ENCODE measurements around the gene BAIAP2.

Gene BAIAP2

GRCh38 chr17:81129289-81129688, 94.3 kb downstream of the BAIAP2 start:
- TF ChIP-seq Cebpa-rat (IDR thresholded peaks at IDR 0.05), result no peak
- peak overlapping the region in 6 of 11 experiments; percentile 27 to 70 (median 62); a peak in 8 of 22 replicates for H3K4me2 ChIP-seq
- H3K36me3 ChIP-seq, result no peaks in the 10 kb centered on the region
- no peak overlapping the region for H3K4me3 ChIP-seq
- H3K9ac ChIP-seq, result peak overlapping the region in 3 of 11 experiments; percentile 20 to 64 (median 39); a peak in 4 of 22 replicates
- H3K27me3 ChIP-seq, result no peaks in the 10 kb centered on the region
- peaks cover 0 to 60% (median 27%) of the 10 kb centered on the region in 10 experiments; a peak in 14 of 20 replicates for H3K4me1 ChIP-seq
- peaks cover 0 to 63% (median 0%) of the 10 kb centered on the region in 11 experiments; a peak in 7 of 22 replicates for H4K20me1 ChIP-seq
- H3K27ac ChIP-seq, result no peak overlapping the region
- no peaks in the 10 kb centered on the region for H3K9me3 ChIP-seq (replicated peaks in 1 of 11)

GRCh38 chr17:81129711-81130367, 94.9 kb downstream of the BAIAP2 start:
- H3K27me3 ChIP-seq, result 0 out of 22 replicates have a peak, but pooled peaks cover 0 to 1% (median 0%) of the 10 kb centered on the region in 11 experiments
- H3K9ac ChIP-seq, result peak overlapping the region in 5 of 11 experiments; percentile 8 to 64 (median 28); a peak in 6 of 22 replicates
- H3K4me3 ChIP-seq, result no peak overlapping the region
- peak overlapping the region in 8 of 11 experiments; percentile 27 to 70 (median 58); a peak in 14 of 22 replicates for H3K4me2 ChIP-seq
- H3K4me1 ChIP-seq, result peaks cover 0 to 65% (median 33%) of the 10 kb centered on the region in 10 experiments; a peak in 14 of 20 replicates
- no peak for TF ChIP-seq Cebpa-rat (IDR thresholded peaks at IDR 0.05)
- peaks cover 0 to 69% (median 4%) of the 10 kb centered on the region in 11 experiments; a peak in 11 of 22 replicates for H4K20me1 ChIP-seq
- no peaks in the 10 kb centered on the region for H3K9me3 ChIP-seq (replicated peaks in 1 of 11)
- H3K36me3 ChIP-seq, result no peaks in the 10 kb centered on the region
- no peak overlapping the region for H3K27ac ChIP-seq

GRCh38 chr17:81130385-81131361, 95.7 kb downstream of the BAIAP2 start:
- H3K9ac ChIP-seq, result peak overlapping the region in 4 of 11 experiments; percentile 20 to 64 (median 34); a peak in 2 of 22 replicates
- peaks cover 4 to 74% (median 41%) of the 10 kb centered on the region in 10 experiments; a peak in 19 of 20 replicates for H3K4me1 ChIP-seq
- TF ChIP-seq Cebpa-rat (IDR thresholded peaks at IDR 0.05), result no peak
- no peaks in the 10 kb centered on the region for H3K9me3 ChIP-seq (replicated peaks in 1 of 11)
- H4K20me1 ChIP-seq, result peaks cover 0 to 77% (median 12%) of the 10 kb centered on the region in 11 experiments; a peak in 11 of 22 replicates
- H3K27me3 ChIP-seq, result peaks cover 0 to 8% (median 0%) of the 10 kb centered on the region in 11 experiments; a peak in 3 of 22 replicates
- no peaks in the 10 kb centered on the region for H3K36me3 ChIP-seq
- H3K4me3 ChIP-seq, result no peak overlapping the region
- H3K27ac ChIP-seq, result no peak overlapping the region
- H3K4me2 ChIP-seq, result peak overlapping the region in 8 of 11 experiments; percentile 27 to 70 (median 58); a peak in 13 of 22 replicates

- H3K9me3 ChIP-seq (replicated peaks in 1 of 11), result no peaks in the 10 kb centered on the region
- H3K4me3 ChIP-seq, result no peak overlapping the region
- no peak overlapping the region for H3K9ac ChIP-seq
- peaks cover 0 to 78% (median 15%) of the 10 kb centered on the region in 11 experiments; a peak in 11 of 22 replicates for H4K20me1 ChIP-seq
- no peaks in the 10 kb centered on the region for H3K36me3 ChIP-seq
- peaks cover 0 to 8% (median 0%) of the 10 kb centered on the region in 11 experiments; a peak in 3 of 22 replicates for H3K27me3 ChIP-seq
- H3K4me2 ChIP-seq, result no peak overlapping the region; a peak in 1 of 22 replicates
- no peak for TF ChIP-seq Cebpa-rat (IDR thresholded peaks at IDR 0.05)
- peaks cover 12 to 79% (median 48%) of the 10 kb centered on the region in 10 experiments for H3K4me1 ChIP-seq
- no peak overlapping the region for H3K27ac ChIP-seq
Measured at GRCh38 chr17:81131486-81132196, 96.7 kb downstream of the BAIAP2 start.

- Histone ChIP-seq H3K4me2 (no peak overlapping the region; a peak in 1 of 22 replicates), H3K4me1 (peaks cover 12 to 77% (median 46%) of the 10 kb centered on the region in 10 experiments), H3K27me3 (peaks cover 0 to 8% (median 0%) of the 10 kb centered on the region in 11 experiments; a peak in 3 of 22 replicates), H3K9ac (no peak overlapping the region), H4K20me1 (peaks cover 0 to 78% (median 15%) of the 10 kb centered on the region in 11 experiments; a peak in 11 of 22 replicates), H3K36me3 (no peaks in the 10 kb centered on the region), H3K27ac (no peak overlapping the region), H3K4me3 (no peak overlapping the region), H3K9me3 (replicated peaks in 1 of 11) (no peaks in the 10 kb centered on the region)
- TF ChIP-seq Cebpa-rat (IDR thresholded peaks at IDR 0.05), result no peak
Measured at GRCh38 chr17:81132197-81132540, 97.2 kb downstream of the BAIAP2 start.

GRCh38 chr17:81132770-81133723, 98.1 kb downstream of the BAIAP2 start:
- H3K9ac ChIP-seq, result no peak overlapping the region
- H3K4me3 ChIP-seq, result no peak overlapping the region
- H3K4me2 ChIP-seq, result peak overlapping the region in 5 of 11 experiments; percentile 72 to 83 (median 80); a peak in 7 of 22 replicates
- H3K27ac ChIP-seq, result no peak overlapping the region
- H3K36me3 ChIP-seq, result no peaks in the 10 kb centered on the region
- TF ChIP-seq Cebpa-rat (IDR thresholded peaks at IDR 0.05), result no peak
- no peaks in the 10 kb centered on the region for H3K9me3 ChIP-seq (replicated peaks in 1 of 11)
- peaks cover 0 to 8% (median 0%) of the 10 kb centered on the region in 11 experiments; a peak in 3 of 22 replicates for H3K27me3 ChIP-seq
- H3K4me1 ChIP-seq, result peaks cover 12 to 69% (median 42%) of the 10 kb centered on the region in 10 experiments
- peaks cover 0 to 78% (median 15%) of the 10 kb centered on the region in 11 experiments; a peak in 11 of 22 replicates for H4K20me1 ChIP-seq

GRCh38 chr17:81134064-81134781, 99.3 kb downstream of the BAIAP2 start:
- no peaks in the 10 kb centered on the region for H3K9me3 ChIP-seq (replicated peaks in 1 of 11)
- H3K4me2 ChIP-seq, result peak overlapping the region in 9 of 11 experiments; percentile 55 to 83 (median 72); a peak in 15 of 22 replicates
- H3K4me1 ChIP-seq, result peaks cover 12 to 64% (median 42%) of the 10 kb centered on the region in 10 experiments

More at GRCh38 chr17:81134064-81134781, 99.3 kb downstream of the BAIAP2 start:
- H3K9ac ChIP-seq, result 0 out of 22 replicates have a peak overlapping the region, but pooled peaks of 1 of the 11 experiments have one; percentile 29
- no peaks in the 10 kb centered on the region for H3K36me3 ChIP-seq
- H3K27ac ChIP-seq, result no peak overlapping the region
- peaks cover 0 to 8% (median 0%) of the 10 kb centered on the region in 11 experiments; a peak in 3 of 22 replicates for H3K27me3 ChIP-seq
- TF ChIP-seq Cebpa-rat (IDR thresholded peaks at IDR 0.05), result no peak
- peaks cover 0 to 74% (median 15%) of the 10 kb centered on the region in 11 experiments; a peak in 11 of 22 replicates for H4K20me1 ChIP-seq
- no peak overlapping the region for H3K4me3 ChIP-seq
